Renal cortex interstitium (tissue), 11 donors: ENCODE data around the gene TMEM270. TPM values are rescaled to one million over a fixed set of nuclear protein-coding genes. Genes with fewer than 3 reads are reported as not detected.

ENCODE experiments used
- DNase-seq, 11 donors: peaks; one replicate each; pipeline ENCODE4 v3.0.0-alpha.2; 2013; ENCODE audit warnings: low read depth in 9 of 11, low spot score in 4 of 11; ENCODE audit errors: extremely low read depth in 1 of 11
- polyA plus RNA-seq, 3 donors: library from polyadenylated mRNA; unstranded; fragments of 120-200 nt; gene quantifications; one replicate each; pipeline ENCODE4 v1.2.1, GENCODE V29; 2013; ENCODE audit not compliant: insufficient read length in 3 of 3

The TMEM270 gene
- polyA plus RNA-seq, 3 donors, result 0.21 TPM; not detected in 2

GRCh38 chr7:73895626-73896025, 34.7 kb downstream of the TMEM270 start:
- DNase-seq, result no peak

- DNase-seq, result no peak
Observed at GRCh38 chr7:73896454-73896853, 35.5 kb downstream of the TMEM270 start.

GRCh38 chr7:73899731-73900142, 38.8 kb downstream of the TMEM270 start:
- DNase-seq, result no peak

GRCh38 chr7:73900286-73900685, 39.3 kb downstream of the TMEM270 start:
- no peak for DNase-seq

- DNase-seq, result no peak
Observed at GRCh38 chr7:73901231-73901822, 40.4 kb downstream of the TMEM270 start.

- DNase-seq, result no peak
Observed at GRCh38 chr7:73901823-73902597, 41.1 kb downstream of the TMEM270 start.

GRCh38 chr7:73903321-73904218, 42.6 kb downstream of the TMEM270 start:
- DNase-seq, result no peak

GRCh38 chr7:73904219-73905137, 43.5 kb downstream of the TMEM270 start:
- no peak for DNase-seq

GRCh38 chr7:73905360-73905759, 44.4 kb downstream of the TMEM270 start:
- DNase-seq, result no peak

- DNase-seq, result no peak
Observed at GRCh38 chr7:73906874-73907273, 45.9 kb downstream of the TMEM270 start.

GRCh38 chr7:73907554-73908122, 46.7 kb downstream of the TMEM270 start:
- no peak for DNase-seq

GRCh38 chr7:73908123-73908611, 47.2 kb downstream of the TMEM270 start:
- no peak for DNase-seq

- DNase-seq, result no peak
Observed at GRCh38 chr7:73909051-73909941, 48.3 kb downstream of the TMEM270 start.

GRCh38 chr7:73909996-73910395, 49.0 kb downstream of the TMEM270 start:
- no peak for DNase-seq

- no peak for DNase-seq
Observed at GRCh38 chr7:73912223-73912622, 51.3 kb downstream of the TMEM270 start.
